ENCODE measurements around the gene VRK3.

DNA sequence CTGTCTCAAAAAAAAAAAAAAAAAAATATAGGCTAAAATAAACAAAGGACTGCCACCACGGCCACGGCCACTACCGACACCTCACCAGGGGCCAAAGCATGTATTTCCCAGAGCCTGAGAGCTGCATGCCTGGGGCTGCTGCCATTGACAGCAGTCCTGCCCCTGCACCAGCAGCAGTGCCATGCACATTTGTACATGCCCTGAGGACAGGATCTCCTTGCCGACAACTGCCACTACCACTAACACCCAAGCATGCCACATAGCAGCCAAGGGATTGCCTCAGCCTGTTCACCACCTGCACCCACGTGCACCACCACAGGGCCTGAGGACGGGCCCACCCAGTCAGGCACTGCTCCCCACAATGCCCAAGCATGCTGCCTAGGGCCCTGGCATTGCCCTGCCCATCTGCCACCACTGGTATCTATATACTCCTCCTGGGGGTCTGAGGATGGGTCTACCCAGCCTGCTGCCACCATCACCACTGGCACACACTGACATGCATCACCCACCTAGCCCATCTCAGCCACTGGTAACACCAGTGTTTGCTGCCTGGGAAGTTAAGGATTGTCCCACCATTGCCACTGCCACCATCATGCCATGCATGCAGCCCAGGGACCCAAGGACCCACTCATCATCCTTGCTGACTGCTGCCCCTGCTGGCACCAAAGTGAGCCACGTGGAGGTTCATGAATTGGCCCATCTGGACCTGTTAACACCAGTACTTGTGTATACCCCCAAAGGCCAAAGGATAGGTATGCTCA, 85.3 kb downstream of the VRK3 start:
- TF ChIP-seq, protein P1, sequence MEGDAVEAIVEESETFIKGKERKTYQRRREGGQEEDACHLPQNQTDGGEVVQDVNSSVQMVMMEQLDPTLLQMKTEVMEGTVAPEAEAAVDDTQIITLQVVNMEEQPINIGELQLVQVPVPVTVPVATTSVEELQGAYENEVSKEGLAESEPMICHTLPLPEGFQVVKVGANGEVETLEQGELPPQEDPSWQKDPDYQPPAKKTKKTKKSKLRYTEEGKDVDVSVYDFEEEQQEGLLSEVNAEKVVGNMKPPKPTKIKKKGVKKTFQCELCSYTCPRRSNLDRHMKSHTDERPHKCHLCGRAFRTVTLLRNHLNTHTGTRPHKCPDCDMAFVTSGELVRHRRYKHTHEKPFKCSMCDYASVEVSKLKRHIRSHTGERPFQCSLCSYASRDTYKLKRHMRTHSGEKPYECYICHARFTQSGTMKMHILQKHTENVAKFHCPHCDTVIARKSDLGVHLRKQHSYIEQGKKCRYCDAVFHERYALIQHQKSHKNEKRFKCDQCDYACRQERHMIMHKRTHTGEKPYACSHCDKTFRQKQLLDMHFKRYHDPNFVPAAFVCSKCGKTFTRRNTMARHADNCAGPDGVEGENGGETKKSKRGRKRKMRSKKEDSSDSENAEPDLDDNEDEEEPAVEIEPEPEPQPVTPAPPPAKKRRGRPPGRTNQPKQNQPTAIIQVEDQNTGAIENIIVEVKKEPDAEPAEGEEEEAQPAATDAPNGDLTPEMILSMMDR (IDR thresholded peaks at IDR 0.05; ENCODE audit: borderline replicate concordance, extremely low read depth, low read length, poor library complexity, severe bottlenecking) = peak; percentile 44
- no peak for TF ChIP-seq EZH2 (IDR thresholded peaks at IDR 0.05; ENCODE audit: borderline replicate concordance, low read depth, low read length, severe bottlenecking)
